GM18498 (cell line): Measurements from ENCODE around the gene ANTXR1.
"Not testable (repeated sequence)": the region's sequence is repeated elsewhere in the genome, so short reads cannot be mapped to it uniquely, and the experiment has no call there.

Experiments
- ATAC-seq: cut with Tn5 transposase; IDR thresholded peaks from one replicate; pipeline ENCODE4 v1.9.1; 2021; ENCODE audit warnings: mild to moderate bottlenecking, moderate library complexity; ENCODE audit not compliant: unreplicated experiment

Gene ANTXR1

GRCh38 chr2:69222953-69223658 is 210.1 kb downstream of the ANTXR1 start:
- no peak for ATAC-seq

DNA sequence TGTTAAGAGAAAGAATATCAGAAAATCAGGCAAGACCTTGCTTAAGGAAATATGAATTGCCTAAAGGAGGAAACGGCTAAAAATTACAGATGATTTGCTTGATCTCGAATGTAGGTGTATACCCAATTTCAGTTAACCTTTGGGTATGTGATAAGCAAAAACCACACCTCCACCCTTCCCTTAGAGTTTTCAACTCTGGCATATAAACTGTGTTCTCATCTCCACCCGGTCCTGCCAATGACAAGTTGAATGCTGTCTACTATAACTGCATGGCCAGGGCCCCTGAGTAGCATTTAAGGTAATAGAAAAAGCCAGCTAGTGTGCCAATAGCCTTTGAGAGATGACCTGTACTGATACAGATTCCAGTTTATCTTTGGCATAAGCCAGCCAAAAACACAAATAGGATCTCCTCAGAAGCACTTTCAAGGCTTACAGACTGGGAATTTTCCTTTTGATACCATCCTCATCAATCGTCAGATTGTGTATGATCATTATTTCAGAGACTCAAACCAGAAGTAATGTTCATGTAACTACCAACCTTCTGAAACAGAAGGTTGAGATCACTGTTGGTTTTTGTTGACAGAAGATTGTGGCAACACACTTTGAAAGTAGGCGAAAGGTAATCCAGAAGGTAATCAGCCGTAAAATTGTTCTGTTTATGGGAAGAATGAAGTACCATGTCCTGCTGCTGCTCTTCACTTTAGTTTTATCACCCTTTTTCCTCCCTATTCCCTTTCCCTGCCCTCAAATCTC is 211.0 kb downstream of the ANTXR1 start:
- no peak for ATAC-seq

DNA sequence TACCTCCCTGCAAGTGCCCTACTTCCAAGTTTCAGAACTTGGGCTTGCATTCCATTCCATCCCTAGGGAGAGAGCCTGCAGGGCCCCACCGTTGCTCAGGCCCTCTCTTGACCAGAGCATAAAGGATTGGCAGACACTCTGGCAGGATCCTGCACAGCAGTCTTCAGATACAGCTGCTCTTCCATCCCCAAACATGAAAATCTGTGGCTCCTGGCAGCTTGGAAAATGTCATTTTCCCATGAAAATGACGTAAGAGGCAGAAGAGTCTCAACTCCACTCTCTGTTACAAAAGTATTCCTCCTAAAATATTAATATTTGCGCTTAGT is 211.5 kb downstream of the ANTXR1 start:
- no peak for ATAC-seq

DNA sequence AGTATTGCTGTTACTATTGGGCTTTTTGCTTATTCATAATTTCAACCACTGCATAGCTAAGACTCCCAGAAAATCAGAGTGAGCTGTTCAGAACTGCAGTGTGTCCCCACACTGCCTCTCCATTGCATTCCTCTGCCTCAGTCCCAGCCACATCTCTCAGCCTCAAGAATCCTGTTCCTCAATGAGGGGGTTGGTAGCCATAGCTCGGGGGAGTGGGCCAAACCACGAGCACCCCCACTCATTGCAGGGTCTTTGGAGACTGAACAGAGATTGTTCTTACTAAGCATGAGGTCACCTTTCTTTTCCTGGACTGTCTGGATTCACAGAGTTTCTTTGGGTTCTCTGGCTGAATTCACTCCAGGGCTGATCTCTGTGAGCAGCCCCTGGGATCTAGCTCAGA is 213.0 kb downstream of the ANTXR1 start:
- ATAC-seq: no peak

DNA sequence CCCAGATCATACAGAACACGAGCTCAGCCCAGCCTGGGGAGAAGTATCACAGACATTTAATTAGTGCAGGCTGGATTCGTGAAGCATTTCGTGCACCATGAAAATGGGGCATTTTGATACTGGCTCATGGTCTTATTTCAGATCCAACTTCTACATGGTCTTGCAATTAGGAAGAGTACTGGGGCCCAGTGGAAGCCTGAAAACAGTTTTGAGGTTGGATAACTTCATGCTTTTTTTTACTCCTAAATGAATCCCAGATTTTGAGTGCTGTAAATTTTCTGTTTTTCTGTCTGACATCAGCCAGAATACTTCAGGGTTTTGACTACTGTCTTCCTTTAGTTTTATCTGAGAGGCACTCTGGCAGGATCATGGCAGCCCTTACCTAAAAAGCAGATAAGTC is 213.9 kb downstream of the ANTXR1 start:
- no peak for ATAC-seq

DNA sequence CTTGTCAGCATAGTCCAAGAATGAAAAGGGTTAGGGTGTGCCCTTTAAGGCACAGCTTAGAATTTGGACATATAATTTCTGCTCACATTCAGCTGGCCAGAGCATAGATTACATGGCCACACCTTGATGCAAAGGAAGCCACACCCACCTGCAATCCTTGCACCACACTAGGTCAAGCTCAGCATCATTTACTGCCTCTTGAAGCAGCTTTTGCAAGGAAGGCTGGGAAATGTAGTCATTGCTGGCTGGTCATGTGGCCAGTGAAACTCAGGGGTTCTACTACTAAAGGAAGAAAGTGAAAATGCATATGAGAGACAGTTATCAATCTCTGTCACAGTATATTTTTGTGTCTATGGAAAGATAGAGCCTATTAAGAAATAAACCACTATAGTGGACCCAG is 214.7 kb downstream of the ANTXR1 start:
- ATAC-seq: no peak

DNA sequence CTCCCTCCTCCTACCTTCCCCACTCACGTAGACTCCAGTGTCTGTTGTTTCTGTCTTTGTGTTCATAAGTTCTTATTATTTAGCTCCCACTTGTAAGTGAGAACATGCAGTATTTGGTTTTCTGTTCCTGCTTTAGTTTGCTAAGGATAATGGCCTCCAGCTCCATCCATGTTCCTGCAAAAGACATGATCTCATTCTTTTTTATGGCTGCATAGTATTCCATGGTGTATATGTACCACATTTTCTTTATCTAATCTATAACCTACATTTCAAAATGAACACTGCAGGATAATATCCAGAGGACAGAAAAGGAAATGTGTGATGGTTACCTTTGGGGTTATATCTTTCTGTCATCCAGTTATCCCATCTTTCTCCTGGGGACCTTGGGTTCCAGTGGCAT is 218.0 kb downstream of the ANTXR1 start:
- ATAC-seq: not testable (repeated sequence)

- no peak for ATAC-seq
Observed at GRCh38 chr2:69231612-69232277, 218.8 kb downstream of the ANTXR1 start.

- ATAC-seq: not testable (repeated sequence)
Observed at GRCh38 chr2:69235835-69236234, 222.9 kb downstream of the ANTXR1 start.

DNA sequence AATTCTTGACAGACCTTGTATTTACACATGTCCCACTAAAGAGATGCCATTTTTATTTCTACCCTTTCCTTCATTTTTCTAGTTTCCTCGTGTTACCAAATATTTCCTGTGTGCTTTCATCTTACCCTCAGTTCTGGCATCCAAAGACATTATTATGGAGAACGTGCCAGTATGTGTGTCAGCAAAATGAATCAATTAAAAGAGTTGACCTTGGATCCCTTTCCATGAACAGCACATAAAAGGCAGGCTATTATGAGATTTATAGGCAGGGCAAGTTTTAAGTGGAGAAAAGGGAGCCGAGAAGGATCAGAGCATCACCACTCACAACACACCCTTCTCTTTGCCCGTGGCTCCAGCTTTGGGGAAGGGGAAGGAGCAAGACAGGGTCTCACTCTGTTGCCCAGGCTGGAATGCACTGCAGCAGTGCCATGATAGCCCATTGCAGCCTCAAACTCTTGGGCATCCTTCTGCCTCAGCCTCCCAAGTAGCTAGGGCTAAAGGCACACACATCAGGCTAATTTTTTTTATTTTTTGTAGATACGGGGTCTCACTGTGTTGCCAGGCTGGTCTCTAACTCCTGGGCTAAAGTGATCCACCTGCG is 224.2 kb downstream of the ANTXR1 start:
- no peak for ATAC-seq

DNA sequence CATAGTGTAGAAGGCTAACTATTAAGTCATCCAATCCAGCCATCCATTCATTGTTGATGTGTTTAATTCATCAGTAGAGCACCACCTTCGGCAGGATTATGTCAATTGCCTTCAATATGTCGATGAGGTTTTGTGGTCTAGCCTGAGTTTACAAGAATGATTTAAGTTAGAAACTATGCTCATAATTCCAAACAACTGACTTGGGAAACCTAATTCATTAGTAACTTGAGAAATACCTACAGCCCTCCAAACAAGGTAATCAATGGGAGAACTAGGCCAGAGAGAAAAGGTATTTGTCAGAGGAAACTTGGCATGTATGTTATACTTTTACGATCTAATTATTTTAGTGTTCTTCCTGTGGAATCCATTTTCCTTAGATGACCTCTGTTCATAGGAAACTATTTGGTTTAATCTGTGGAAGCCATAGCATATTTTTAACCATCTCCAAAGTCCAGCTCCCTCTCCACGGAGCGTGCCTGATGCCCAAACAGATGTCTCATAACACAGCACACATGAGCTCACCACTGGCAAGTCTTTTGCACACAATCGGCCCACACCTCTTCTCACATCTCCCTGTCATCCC is 225.6 kb downstream of the ANTXR1 start:
- no peak for ATAC-seq

- no peak for ATAC-seq
Observed at GRCh38 chr2:69241093-69241492, 228.1 kb downstream of the ANTXR1 start.

DNA sequence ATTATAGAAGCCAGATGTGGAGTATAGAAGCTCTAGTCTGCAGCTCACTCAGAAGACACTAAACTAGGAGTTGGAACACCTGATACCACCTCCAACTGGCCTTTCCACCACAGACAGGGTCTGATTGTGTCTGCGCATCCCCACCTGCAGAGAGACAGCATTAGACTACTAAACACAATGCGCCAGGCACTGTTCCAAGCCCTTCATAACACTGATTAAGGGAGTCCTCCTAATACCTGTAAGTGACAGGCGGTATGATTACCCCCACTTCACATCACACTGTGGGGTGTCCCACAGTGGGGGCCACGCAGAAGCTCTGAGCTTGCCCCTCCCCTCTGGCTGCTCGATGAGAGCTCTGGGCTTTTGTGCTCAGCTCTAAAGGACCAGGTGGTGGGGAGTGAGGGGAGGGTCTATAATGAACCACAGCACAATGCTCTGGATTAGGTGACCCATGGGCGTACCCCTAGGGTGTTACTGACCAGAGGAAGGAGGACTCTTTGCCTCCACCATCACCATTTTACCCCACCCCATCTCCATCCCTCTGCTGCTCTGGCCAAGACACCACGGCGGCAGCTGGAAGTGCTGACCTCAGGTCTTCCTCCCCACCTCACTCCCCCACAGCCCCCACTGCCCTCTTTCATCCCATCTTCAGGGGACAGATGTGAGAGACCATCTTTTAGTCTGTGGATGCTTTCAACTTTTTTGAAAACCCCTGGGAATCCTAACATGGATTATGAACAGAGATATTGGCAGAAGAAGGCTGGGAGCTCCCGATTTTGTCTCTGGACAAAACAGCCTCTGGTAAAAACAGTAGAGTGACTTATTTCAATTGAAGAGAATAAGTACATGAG is 228.9 kb downstream of the ANTXR1 start:
- no peak for ATAC-seq

DNA sequence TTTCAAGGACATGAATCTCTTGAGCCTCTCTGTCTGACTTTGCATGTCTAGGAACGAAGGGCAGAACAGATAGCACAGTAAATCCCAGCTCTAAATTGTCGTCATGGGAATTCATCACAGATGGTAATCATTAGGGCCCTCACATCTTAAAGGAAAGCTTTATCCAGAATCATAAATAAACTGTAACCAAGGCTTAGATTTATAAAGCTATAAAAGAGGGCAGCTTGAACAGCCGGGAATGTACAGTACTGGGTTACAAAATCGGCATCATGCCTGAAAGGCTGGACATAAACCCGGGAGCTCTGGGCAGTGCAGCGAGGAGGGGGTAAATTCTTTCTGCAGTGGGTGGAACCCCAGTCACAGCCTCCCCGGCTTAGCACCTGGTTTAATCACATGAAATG is 229.7 kb downstream of the ANTXR1 start:
- no peak for ATAC-seq

GRCh38 chr2:69243652-69244051 is 230.7 kb downstream of the ANTXR1 start:
- no peak for ATAC-seq

DNA sequence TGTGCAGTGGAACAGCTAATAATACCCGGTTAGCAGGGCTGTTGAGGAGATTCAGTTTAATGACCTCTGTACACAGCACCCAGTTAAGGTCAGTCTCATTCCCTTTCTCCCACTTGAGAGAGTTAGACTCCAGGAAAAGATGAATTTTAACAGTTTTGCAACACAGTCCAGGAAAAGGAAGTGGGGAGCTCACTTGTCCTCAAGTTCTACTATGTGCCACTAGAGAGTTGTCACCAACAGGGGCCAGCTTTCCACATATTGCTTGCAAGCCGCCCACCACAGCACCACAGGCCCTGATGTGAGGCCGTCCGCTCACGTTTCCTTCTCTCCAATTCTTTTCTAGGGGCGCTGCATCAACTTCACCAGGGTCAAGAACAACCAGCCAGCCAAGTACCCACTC is 231.9 kb downstream of the ANTXR1 start:
- no peak for ATAC-seq

- ATAC-seq: no peak
Observed at GRCh38 chr2:69247583-69247982, 234.6 kb downstream of the ANTXR1 start.

- no peak for ATAC-seq
Observed at GRCh38 chr2:69248232-69248631, 235.3 kb downstream of the ANTXR1 start.

GRCh38 chr2:69250981-69251380 is 238.0 kb downstream of the ANTXR1 start:
- no peak for ATAC-seq

GRCh38 chr2:69251943-69252342 is 239.0 kb downstream of the ANTXR1 start:
- no peak for ATAC-seq
